ENCODE measurements around the gene MACC1. TPM values are rescaled to one million over a fixed set of nuclear protein-coding genes. Genes with fewer than 3 reads are reported as not detected.

Gene MACC1
- total RNA-seq, 1 experiment from 2014 or later = not detected

DNA sequence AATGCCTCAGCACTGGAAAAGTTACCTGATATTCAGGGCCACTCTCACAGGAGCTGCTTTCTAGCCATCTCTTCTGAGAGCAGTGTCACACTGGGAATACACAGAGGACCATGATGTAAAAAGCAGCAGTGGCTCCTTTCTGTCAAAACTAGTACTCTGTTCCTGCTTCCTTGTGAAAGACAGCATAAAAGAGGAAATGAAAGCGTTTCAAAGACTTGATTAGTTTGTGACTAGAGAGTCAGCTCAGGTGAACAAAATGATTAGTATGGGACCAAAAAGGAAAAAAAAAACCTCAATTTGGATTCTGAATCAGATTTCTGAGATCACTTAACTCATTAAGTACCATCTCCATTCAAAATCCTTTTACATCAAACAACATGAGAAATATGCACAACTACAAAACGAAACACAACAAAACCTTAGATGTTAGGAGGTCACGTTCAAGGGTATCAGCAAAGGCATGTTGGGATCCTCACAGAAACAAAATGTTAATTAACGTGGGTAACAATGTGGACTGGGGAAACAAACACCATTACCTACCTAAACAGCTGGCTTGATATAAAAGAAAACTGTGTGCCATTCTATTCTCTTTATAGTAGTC lies 103.7 kb downstream of the MACC1 start:
- H3K4me3 ChIP-seq = no peak overlapping the region
- H3K27ac ChIP-seq = no peak overlapping the region
- H3K4me1 ChIP-seq (replicated peaks) = no peaks in the 10 kb centered on the region
- no peak for DNase-seq (ENCODE audit: low read depth in 1 of 2, low spot score in 2 of 2)
- no peaks in the 10 kb centered on the region for H3K36me3 ChIP-seq
- peaks cover 2% of the 10 kb centered on the region; the same call in 1 of the 2 replicates for H3K27me3 ChIP-seq (replicated peaks)
- no peaks in the 10 kb centered on the region for H3K9me3 ChIP-seq (replicated peaks)

GRCh38 chr7:20112696-20113095 lies 104.5 kb downstream of the MACC1 start:
- Histone ChIP-seq H3K4me3 (no peak overlapping the region), H3K4me1 (replicated peaks) (no peaks in the 10 kb centered on the region), H3K27me3 (replicated peaks) (peaks cover 2% of the 10 kb centered on the region; the same call in 1 of the 2 replicates), H3K27ac (no peak overlapping the region), H3K36me3 (no peaks in the 10 kb centered on the region), H3K9me3 (replicated peaks) (no peaks in the 10 kb centered on the region)
- no peak for DNase-seq (ENCODE audit: low read depth in 1 of 2, low spot score in 2 of 2)

DNA sequence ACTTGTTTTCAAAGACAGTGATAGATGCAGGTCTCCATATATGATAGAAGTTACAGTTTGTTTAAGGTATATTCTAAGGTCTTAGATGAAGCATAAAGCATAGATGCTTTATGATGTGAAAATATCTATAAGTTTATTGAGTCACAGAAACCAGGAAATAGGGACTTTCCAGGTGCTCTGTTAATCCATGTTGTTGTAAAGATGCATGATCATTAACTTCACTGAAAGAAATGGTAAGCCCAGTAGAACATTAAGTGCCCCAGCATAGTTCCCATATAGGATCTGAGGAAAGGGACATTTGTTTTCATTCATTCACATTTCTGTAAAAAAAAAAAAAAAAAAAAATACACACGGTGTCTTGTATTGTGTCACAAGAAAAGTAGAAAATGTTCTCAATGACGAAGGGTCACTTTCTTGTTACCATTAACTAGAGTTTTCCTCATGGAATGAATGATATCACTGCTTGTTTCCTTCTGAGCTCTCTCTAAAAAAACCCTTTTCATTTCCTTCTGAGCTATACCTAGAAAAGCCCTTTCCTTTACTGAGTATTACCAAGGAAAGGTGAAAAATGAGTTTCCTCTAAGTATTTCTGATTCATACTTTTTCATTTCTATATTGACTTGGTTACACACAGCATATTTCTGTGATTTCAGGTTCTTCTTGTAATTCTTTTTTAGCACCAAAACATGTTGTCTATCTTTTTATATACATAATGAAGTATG lies 105.2 kb downstream of the MACC1 start:
- Histone ChIP-seq H3K4me1 (replicated peaks) (no peaks in the 10 kb centered on the region), H3K36me3 (no peaks in the 10 kb centered on the region), H3K9me3 (replicated peaks) (no peaks in the 10 kb centered on the region), H3K27ac (no peak overlapping the region), H3K4me3 (no peak overlapping the region), H3K27me3 (replicated peaks) (peaks cover 2% of the 10 kb centered on the region; the same call in 1 of the 2 replicates)
- DNase-seq (ENCODE audit: low read depth in 1 of 2, low spot score in 2 of 2) = no peak

GRCh38 chr7:20107582-20107981 lies 109.6 kb downstream of the MACC1 start:
- Histone ChIP-seq H3K27me3 (replicated peaks) (0 out of 2 replicates have a peak, but pooled peaks cover 2% of the 10 kb centered on the region), H3K27ac (no peak overlapping the region), H3K4me1 (replicated peaks) (no peaks in the 10 kb centered on the region), H3K4me3 (no peak overlapping the region), H3K36me3 (no peaks in the 10 kb centered on the region), H3K9me3 (replicated peaks) (no peaks in the 10 kb centered on the region)
- DNase-seq (ENCODE audit: low read depth in 1 of 2, low spot score in 2 of 2) = no peak

DNA sequence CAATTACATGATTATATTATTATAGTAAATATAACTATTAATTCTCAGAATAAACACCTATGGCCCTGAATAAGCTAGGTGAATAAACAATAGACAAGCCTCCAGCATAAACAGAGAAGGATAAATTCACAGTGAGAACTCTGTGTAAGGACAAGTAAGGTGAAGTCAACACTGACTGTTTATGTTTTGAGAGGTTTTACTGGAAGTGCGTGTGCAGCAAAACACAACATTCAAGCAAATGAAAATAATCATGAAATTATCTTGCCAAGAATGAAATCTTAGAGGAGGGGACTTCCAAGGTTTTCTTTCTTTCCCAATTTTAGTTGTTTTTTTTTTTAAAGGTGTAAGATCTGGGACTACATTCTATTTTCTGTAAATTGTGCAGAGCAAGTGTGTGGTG lies 112.5 kb downstream of the MACC1 start:
- Histone ChIP-seq H3K9me3 (replicated peaks) (no peaks in the 10 kb centered on the region), H3K36me3 (no peaks in the 10 kb centered on the region), H3K27me3 (replicated peaks) (no peaks in the 10 kb centered on the region), H3K27ac (no peak overlapping the region), H3K4me1 (replicated peaks) (no peaks in the 10 kb centered on the region), H3K4me3 (no peak overlapping the region)
- no peak for DNase-seq (ENCODE audit: low read depth in 1 of 2, low spot score in 2 of 2)

DNA sequence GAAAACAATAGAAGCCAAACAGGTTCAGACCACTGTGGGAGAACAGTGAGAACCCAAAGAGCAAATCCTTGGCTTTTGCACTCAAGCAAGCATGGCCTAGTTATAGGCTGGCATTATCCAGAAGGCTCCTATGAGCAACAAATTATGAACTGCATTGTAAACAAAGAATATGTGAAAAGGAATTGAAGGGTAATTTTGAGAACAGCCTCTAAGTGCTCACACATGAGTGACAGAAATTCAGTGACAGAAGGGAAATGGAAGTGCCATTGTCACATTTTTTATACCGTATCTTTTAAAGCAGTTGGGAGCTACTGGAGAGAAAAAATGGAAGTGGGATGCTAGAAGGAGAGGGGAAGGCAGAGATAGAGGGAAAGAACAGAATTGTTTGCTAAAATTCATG lies 114.2 kb downstream of the MACC1 start:
- DNase-seq (ENCODE audit: low read depth in 1 of 2, low spot score in 2 of 2) = no peak
- no peaks in the 10 kb centered on the region for H3K27me3 ChIP-seq (replicated peaks)
- no peak overlapping the region for H3K4me3 ChIP-seq
- H3K36me3 ChIP-seq = no peaks in the 10 kb centered on the region
- H3K9me3 ChIP-seq (replicated peaks) = no peaks in the 10 kb centered on the region
- H3K4me1 ChIP-seq (replicated peaks) = no peaks in the 10 kb centered on the region
- no peak overlapping the region for H3K27ac ChIP-seq

DNA sequence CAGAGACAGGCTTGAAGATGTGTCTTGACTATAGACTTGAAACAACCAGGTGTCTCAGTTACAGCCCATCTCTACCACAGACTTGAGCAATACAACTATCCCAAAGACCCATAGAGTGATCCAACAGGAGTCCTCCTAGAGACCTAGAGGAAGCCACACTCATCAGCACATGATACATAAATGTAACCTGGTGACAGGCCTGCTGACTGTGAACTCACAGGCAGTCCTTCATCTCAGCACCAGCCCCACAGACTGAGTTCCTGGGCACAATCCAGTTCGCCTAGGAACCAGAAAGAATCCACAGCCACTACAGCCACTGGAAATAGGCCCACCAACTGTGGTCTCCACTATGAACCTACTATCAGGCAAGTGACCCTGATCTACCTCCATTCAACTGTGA lies 121.3 kb downstream of the MACC1 start:
- H3K27me3 ChIP-seq (replicated peaks) = no peaks in the 10 kb centered on the region
- no peaks in the 10 kb centered on the region for H3K4me1 ChIP-seq (replicated peaks)
- H3K27ac ChIP-seq = no peak overlapping the region
- no peak overlapping the region for H3K4me3 ChIP-seq
- H3K9me3 ChIP-seq (replicated peaks) = 0 out of 2 replicates have a peak, but pooled peaks cover 2% of the 10 kb centered on the region
- H3K36me3 ChIP-seq = no peaks in the 10 kb centered on the region
- no peak for DNase-seq (ENCODE audit: low read depth in 1 of 2, low spot score in 2 of 2)

DNA sequence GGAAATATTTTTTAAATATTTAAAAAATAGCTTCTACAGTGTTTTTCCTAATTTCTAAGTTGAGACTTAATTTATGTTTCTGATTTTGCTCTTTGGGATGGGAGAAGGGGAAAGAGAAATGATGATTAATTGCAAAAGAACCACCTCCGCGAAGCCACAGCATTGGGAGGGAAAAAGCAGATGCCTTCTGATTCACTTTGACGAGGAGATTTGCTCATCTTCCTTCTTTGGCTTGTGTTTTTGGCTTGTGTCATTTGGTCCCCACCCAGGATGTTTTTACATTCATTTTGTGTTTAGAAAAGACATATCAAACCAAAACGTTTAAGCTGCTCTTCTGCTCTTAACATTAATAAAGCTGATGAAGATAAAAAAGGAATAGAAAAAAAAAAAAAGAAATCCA lies 121.7 kb downstream of the MACC1 start:
- Histone ChIP-seq H3K4me3 (no peak overlapping the region), H3K9me3 (replicated peaks) (0 out of 2 replicates have a peak, but pooled peaks cover 2% of the 10 kb centered on the region)
- no peak for DNase-seq (ENCODE audit: low read depth in 1 of 2, low spot score in 2 of 2)

GRCh38 chr7:20089431-20089830 lies 127.8 kb downstream of the MACC1 start:
- H3K36me3 ChIP-seq = no peaks in the 10 kb centered on the region
- H3K4me3 ChIP-seq = no peak overlapping the region
- DNase-seq (ENCODE audit: low read depth in 1 of 2, low spot score in 2 of 2) = no peak
- H3K27ac ChIP-seq = no peak overlapping the region
- no peaks in the 10 kb centered on the region for H3K27me3 ChIP-seq (replicated peaks)
- H3K4me1 ChIP-seq (replicated peaks) = no peaks in the 10 kb centered on the region
- H3K9me3 ChIP-seq (replicated peaks) = 0 out of 2 replicates have a peak, but pooled peaks cover 2% of the 10 kb centered on the region

More for the DNA sequence above, 121.7 kb downstream of the MACC1 start:
- Histone ChIP-seq H3K36me3 (no peaks in the 10 kb centered on the region), H3K27me3 (replicated peaks) (no peaks in the 10 kb centered on the region), H3K4me1 (replicated peaks) (no peaks in the 10 kb centered on the region), H3K27ac (no peak overlapping the region)

DNA sequence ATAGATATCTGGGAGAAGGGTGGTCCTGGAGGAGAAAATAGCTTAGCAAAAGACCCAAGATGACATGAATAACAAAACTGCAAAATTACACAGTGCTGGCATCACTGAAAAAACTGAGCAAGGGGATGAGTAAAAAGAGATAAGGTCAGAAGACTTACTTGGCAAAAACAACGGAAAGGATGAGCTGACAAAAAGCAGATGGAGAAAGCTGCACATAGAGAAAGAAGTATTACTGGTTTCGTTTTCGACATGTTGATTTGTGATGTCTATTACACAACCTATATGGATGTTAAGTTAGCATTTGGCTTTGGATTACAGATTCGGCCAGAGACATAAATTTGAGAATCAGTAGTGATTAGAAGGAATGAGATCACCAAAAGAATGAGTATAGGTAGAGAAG lies 132.1 kb downstream of the MACC1 start:
- no peak for DNase-seq (ENCODE audit: low read depth in 1 of 2, low spot score in 2 of 2)
- Histone ChIP-seq H3K36me3 (no peaks in the 10 kb centered on the region), H3K4me3 (no peak overlapping the region), H3K27me3 (replicated peaks) (no peaks in the 10 kb centered on the region), H3K27ac (no peak overlapping the region), H3K9me3 (replicated peaks) (no peaks in the 10 kb centered on the region), H3K4me1 (replicated peaks) (no peaks in the 10 kb centered on the region)

Other genes with a start within 250 kb of the MACC1 start
- gene ITGB8, start 113.5 kb upstream of the MACC1 start, total RNA-seq (2014; rRNA removed; shearing (Covaris generic)) = 1.3 and 3.6 TPM in 2 replicates